HUES48 (cell line): Measurements from ENCODE around the gene GOLGA6L26.
"Not testable (repeated sequence)": the region's sequence is repeated elsewhere in the genome, so short reads cannot be mapped to it uniquely, and the experiment has no call there.

Source experiments
- H3K27ac ChIP-seq: one replicate; pipeline ENCODE4 v1.7.0; 2013; ENCODE audit warnings: low read depth, low read length, inconsistent platforms
- H3K27me3 ChIP-seq: 2 replicates; pipeline ENCODE4 v1.6.1; 2013; ENCODE audit warnings: mild to moderate bottlenecking, low read length; ENCODE audit not compliant: control insufficient read depth, insufficient read depth
- H3K36me3 ChIP-seq: 2 replicates; pipeline ENCODE4 v1.6.1; 2013; ENCODE audit warnings: low read length; ENCODE audit not compliant: control insufficient read depth, insufficient read depth
- H3K4me1 ChIP-seq: 2 replicates; pipeline ENCODE4 v1.6.1; 2013; ENCODE audit warnings: mild to moderate bottlenecking, low read length; ENCODE audit not compliant: control insufficient read depth, insufficient read depth
- H3K4me3 ChIP-seq: 2 replicates; pipeline ENCODE4 v1.5.1; 2013; ENCODE audit warnings: mild to moderate bottlenecking, low read depth, low read length
- H3K9ac ChIP-seq: 2 replicates; pipeline ENCODE4 v1.6.1; 2013; ENCODE audit warnings: mild to moderate bottlenecking, low read depth, low read length, moderate library complexity
- H3K9me3 ChIP-seq: 2 replicates; pipeline ENCODE4 v1.6.1; 2013; ENCODE audit warnings: low read length; ENCODE audit not compliant: control insufficient read depth, insufficient read depth

The GOLGA6L26 gene, protein sequence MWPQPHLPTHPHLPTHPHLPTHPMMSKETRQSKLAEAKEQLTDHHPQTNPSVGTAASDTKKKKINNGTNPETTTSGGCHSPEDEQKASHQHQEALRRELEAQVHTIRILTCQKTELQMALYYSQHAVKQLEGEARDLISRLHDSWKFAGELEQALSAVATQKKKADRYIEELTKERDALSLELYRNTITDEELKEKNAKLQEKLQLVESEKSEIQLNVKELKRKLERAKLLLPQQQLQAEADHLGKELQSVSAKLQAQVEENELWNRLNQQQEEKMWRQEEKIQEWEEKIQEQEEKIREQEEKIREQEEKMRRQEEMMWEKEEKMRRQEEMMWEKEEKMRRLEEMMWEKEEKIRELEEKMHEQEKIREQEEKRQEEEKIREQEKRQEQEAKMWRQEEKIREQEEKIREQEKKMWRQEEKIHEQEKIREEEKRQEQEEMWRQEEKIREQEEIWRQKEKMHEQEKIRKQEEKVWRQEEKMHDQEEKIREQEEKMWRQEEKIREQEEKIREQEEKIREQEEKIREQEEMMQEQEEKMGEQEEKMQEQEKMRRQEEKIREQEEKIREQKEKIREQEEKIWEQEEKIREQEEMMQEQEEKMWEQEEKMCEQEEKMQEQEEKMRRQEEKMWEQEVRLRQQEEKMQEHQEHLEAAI

DNA sequence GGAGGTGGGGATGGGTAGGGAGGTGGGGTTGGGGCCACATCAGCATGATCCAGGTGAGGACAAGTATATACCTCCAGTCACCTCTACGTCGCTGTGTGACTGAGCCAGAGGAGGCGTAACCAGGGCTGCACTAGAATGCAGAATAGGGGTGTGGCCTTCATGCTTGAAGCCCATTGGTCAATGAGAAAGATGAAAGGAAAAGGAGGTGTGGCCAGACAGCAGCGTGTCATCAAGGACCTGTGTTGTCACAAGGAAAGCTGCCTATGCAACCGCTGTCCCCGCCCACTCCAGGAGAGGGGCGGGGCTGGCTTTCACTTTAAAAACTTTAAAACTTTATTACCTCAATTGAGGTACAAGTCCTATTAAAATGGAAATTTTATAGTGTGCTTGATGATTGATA, at the start of gene GOLGA6L26:
GOLGA6L26 (minus strand) TSS at position 101 of the 400 bp plus-strand sequence; CDS start at position 40, 61 bp downstream.
- not testable (repeated sequence) for H3K36me3 ChIP-seq, H3K9ac ChIP-seq, H3K4me3 ChIP-seq, H3K4me1 ChIP-seq, H3K27me3 ChIP-seq, H3K27ac ChIP-seq, H3K9me3 ChIP-seq

DNA sequence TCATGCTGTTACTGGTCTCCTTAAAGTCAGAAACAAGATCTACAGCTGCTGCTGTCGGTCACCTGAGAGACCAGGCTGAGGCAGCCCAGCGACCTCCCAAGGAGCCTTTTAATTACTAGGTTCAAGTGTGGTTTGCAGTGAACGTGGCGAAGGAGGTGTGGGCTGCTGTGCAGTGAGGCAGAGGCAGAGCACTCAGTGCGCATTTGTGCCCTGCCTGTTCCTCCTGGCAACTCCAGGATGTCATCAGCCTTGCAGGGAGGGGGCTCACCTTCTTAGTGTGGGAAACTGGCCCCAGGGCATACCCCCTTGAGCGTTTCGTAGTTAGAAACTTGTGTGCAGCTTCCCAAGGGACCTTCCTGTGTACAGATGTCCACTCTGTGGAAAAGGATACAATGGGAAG, 47.2 kb upstream of the GOLGA6L26 start:
- H3K36me3 ChIP-seq, H3K27ac ChIP-seq, H3K9ac ChIP-seq, H3K4me1 ChIP-seq, H3K4me3 ChIP-seq, H3K27me3 ChIP-seq: not testable (repeated sequence)
- H3K9me3 ChIP-seq: peaks cover 13% of the 10 kb centered on the region; the same call in 1 of the 2 replicates

DNA sequence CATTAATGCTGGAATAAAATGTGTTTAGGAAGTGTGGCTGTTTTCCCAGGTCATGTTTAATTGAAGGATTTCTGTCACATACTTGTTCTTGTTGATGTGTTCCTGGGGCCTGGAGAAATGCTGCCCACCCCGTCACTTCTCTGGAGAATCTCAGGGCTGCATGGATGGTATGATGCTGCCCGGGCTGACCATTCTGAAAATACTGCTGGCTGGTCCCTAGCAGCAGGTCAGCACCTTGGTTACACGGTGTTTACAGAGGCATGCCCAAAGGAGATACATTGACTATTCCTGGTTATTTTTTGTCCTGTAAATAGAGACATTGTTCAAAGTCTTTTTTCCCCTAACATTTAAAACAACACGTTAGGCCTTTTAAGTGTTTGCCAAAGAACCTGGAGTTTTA, 46.7 kb upstream of the GOLGA6L26 start:
- H3K27me3 ChIP-seq, H3K4me1 ChIP-seq, H3K9ac ChIP-seq, H3K27ac ChIP-seq, H3K36me3 ChIP-seq, H3K4me3 ChIP-seq: not testable (repeated sequence)
- peaks cover 16% of the 10 kb centered on the region; the same call in 1 of the 2 replicates for H3K9me3 ChIP-seq

DNA sequence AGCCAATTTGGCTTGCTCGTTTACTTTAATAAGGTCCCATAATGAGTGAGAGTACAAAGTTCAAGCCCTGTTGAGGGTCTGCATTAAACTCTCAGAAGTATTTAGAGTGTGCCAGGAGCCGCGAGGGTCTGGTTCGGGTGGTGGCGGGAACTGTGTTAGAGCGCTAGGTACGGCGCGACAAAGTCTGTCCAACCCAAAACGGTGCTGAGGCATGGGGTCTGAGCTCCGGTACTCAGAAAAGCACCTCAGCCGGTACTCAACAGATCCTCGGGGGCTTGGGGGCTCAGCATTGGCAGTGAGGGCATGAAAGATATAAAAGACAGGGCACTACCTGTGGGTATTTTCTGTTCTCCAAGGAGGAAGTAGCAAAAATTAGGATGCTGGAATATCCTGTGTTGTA, 45.0 kb upstream of the GOLGA6L26 start:
- peaks cover 11% of the 10 kb centered on the region; the same call in 1 of the 2 replicates for H3K9me3 ChIP-seq
- H3K27me3 ChIP-seq, H3K27ac ChIP-seq, H3K36me3 ChIP-seq, H3K4me1 ChIP-seq, H3K9ac ChIP-seq, H3K4me3 ChIP-seq: not testable (repeated sequence)

DNA sequence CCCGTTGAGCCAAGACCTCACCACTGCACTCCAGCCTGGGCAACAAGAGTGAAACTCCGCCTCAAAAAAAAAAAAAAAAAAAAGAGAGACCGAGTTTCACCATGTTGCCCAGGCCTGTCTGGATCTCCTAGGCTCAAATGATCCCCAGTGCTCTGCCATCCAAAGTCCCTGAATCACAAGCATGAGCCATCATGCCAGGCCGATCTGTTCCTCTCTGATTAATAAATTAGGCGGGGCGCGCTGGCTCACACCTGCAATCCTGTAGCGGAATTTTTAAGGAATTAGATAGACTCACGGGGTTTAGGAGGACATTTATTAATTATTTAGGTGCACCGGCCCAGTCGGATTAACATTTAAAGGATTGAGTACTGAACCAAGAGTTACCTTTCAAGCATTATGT, 40.2 kb upstream of the GOLGA6L26 start:
- not testable (repeated sequence) for H3K4me3 ChIP-seq, H3K36me3 ChIP-seq, H3K9ac ChIP-seq, H3K27ac ChIP-seq, H3K27me3 ChIP-seq, H3K4me1 ChIP-seq
- H3K9me3 ChIP-seq: peaks cover 17% of the 10 kb centered on the region; the same call in 1 of the 2 replicates

DNA sequence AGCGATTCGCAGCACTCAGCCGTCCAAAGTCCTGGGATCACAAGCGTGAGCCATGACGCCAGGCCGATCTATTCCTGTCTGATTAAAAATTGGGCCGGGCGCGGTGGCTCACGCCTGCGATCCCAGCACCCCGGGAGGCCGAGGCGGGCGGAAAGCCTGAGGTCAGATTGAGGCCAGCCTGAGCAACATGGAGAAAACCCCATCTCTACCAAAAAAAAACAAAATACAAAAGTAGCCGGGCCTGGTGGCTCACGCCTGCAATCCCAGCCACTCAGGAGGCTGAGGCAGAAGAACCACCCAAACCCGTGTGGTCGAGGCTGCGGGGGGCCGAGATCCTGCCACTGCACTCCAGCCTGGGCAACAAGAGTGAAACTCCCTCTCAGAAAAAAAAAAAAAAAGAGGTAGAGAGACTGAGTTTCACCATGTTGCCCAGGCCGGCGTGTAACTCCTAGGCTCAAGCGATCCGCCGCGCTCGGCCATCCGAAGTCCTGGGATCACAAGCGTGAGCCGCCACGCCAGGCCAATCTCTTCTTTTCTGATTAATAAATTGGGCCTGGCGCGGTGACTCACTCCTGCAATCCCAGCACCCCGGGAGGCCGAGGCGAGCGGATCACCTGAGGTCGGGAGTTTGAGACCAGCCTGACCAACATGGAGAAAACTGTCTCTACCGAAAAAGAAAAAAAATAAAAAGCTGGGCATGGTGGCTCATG, 39.0 kb upstream of the GOLGA6L26 start:
- not testable (repeated sequence) for H3K4me3 ChIP-seq, H3K9ac ChIP-seq, H3K36me3 ChIP-seq, H3K27ac ChIP-seq, H3K27me3 ChIP-seq, H3K4me1 ChIP-seq
- peaks cover 17% of the 10 kb centered on the region; the same call in 1 of the 2 replicates for H3K9me3 ChIP-seq

DNA sequence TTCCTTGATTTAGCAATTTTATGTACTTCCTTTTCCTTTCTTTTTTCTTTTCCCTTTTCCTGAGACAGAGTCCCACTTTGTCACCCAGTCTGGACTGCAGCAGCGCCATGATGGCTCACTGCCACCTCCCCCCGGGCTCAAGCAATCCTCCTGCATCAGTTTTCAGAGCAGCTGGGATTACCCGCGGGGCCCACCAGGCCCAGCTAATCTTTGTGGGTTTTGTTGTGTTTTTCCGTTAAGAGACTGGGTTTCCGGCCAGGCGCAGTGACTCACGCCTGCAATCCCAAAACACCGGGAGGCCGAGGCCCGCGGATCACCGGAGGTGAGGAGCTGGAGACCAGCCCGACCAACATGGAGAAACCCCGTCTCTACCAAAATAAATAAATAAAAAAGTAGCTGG, 38.3 kb upstream of the GOLGA6L26 start:
- no peaks in the 10 kb centered on the region for H3K4me1 ChIP-seq
- no peak overlapping the region for H3K9ac ChIP-seq
- H3K36me3 ChIP-seq: no peaks in the 10 kb centered on the region
- H3K9me3 ChIP-seq: peaks cover 15% of the 10 kb centered on the region; the same call in 1 of the 2 replicates
- no peak overlapping the region for H3K4me3 ChIP-seq
- no peaks in the 10 kb centered on the region for H3K27me3 ChIP-seq
- no peak overlapping the region for H3K27ac ChIP-seq

DNA sequence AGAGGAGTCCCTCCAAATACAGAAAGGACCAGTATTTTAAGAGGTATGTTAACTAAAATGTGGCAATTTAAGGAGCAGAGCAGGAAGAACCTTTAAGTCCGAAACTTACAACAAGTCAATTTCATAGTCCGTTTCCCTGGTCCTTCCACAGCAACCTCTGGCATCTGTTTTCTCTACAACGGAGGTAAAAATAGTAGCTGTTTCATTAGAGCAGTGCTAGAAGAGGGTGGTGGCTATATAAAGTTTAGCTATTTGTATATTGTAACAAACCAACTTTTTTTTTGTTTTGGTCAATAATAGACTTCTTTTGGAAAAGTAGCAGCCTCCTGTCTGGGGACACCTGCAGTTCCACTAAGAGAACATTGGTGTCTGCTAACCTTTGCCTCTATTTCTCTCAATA, 37.9 kb upstream of the GOLGA6L26 start:
- H3K27ac ChIP-seq, H3K9ac ChIP-seq, H3K4me3 ChIP-seq, H3K27me3 ChIP-seq, H3K4me1 ChIP-seq, H3K36me3 ChIP-seq: not testable (repeated sequence)
- peaks cover 13% of the 10 kb centered on the region; the same call in 1 of the 2 replicates for H3K9me3 ChIP-seq

DNA sequence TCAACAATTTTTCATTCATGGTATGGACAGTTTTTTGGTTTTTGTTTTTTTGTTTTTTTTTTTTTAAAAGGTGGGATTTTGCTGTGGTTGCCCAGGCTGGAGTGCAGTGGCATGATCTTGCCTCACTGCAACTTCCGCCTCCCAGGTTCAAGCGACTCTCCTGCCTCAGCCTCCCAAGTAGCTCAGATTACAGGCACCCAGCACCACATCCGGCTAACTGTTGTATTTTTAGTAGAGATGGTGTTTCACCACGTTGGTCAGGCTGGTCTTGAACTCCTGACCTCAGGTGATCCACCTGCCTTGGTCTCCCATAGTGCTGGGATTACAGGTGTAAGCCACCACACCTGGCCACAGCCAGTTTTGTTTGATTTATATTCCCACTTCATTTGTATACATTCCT, 37.1 kb upstream of the GOLGA6L26 start:
- H3K4me1 ChIP-seq, H3K27me3 ChIP-seq, H3K4me3 ChIP-seq, H3K36me3 ChIP-seq, H3K27ac ChIP-seq, H3K9ac ChIP-seq: not testable (repeated sequence)
- H3K9me3 ChIP-seq: peaks cover 12% of the 10 kb centered on the region; the same call in 1 of the 2 replicates

DNA sequence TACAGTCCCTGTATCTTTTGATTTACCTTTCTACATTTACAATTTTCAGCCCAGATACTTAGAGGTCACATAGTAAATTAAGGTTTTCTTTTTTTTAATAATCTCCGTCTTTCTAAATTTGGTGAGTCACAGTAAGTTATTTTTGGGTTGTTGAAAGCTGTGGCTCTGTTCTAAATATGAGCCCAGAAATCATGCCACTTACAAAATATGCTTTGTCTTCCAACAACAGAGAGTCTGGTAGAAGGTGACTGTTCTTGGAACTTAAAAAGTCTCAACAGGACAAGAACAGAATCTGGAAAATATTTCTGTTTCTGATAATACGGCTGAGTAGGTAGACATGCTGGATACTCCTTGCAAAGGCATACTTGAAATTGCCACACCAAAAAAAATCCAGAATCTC, 36.6 kb upstream of the GOLGA6L26 start:
- no peaks in the 10 kb centered on the region for H3K4me1 ChIP-seq
- peaks cover 9% of the 10 kb centered on the region; the same call in 1 of the 2 replicates for H3K9me3 ChIP-seq
- H3K9ac ChIP-seq: no peak overlapping the region
- no peak overlapping the region for H3K27ac ChIP-seq
- no peak overlapping the region for H3K4me3 ChIP-seq
- no peaks in the 10 kb centered on the region for H3K27me3 ChIP-seq
- no peaks in the 10 kb centered on the region for H3K36me3 ChIP-seq

DNA sequence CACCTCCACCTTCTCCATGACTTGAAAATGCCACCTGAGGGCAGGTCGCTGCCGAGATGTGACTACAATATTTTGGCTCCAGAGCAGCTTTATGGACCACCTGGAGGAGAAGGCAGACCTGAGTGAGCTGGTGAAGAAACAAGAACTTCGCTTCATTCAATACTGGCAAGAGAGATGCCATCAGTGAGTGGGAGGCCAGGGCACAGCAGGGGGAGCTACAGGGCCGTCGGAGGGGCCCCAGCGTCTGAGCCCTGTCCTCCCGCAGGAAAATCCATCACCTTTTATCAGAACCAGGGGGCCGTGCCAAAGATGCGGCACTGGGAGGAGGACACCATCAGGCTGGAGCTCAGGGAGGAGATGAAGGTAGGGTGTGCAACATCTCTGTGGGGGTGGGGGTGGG, 30.3 kb upstream of the GOLGA6L26 start:
- H3K9ac ChIP-seq, H3K9me3 ChIP-seq, H3K27ac ChIP-seq, H3K27me3 ChIP-seq, H3K4me3 ChIP-seq, H3K4me1 ChIP-seq, H3K36me3 ChIP-seq: not testable (repeated sequence)
